GM23338 (cell line): Measurements from ENCODE around the gene GHSR. TPM values are rescaled to one million over a fixed set of nuclear protein-coding genes. Genes with fewer than 3 reads are reported as not detected.

Experiments used
- CTCF ChIP-seq, 2 experiments: fragments of 200-600 bp in 1 of 2; sonication (generic) in 1 of 2; conservative IDR thresholded peaks; 2 replicates each; pipeline versions ENCODE4 v1.5.1 to v1.6.1; 2016 to 2017; ENCODE audit warnings: antibody characterized with exemption in 2 of 2, low read depth in 2 of 2, mild to moderate bottlenecking in 2 of 2, moderate library complexity in 1 of 2
- polyA plus RNA-seq: library from polyadenylated mRNA; unstranded; fragments of >200 nt; fragmentation: Nextera tagmentation; extraction: Ambion mirVana; gene quantifications from 2 replicates; pipeline ENCODE4 v1.2.1, GENCODE V29; 2016
- total RNA-seq: library from RNA; depleted of rRNA; stranded (reverse); fragments of >200 nt; shearing (Covaris generic); gene quantifications from 2 replicates; pipeline ENCODE4 v1.2.3, GENCODE V29; 2014; rRNA removed

GHSR gene
- total and polyA plus RNA-seq, 2 experiments from 2014 or later, result not detected

GRCh38 chr3:172394692-172395091 is 53.6 kb downstream of the GHSR start (continued):
- TF ChIP-seq CTCF (conservative IDR thresholded peaks at IDR 0.05; ENCODE audit: low read depth in 2 of 2), result no peak

Other genes starting within 250 kb of the GHSR start
- not detected in 2 replicates for gene TNFSF10, start 75.0 kb upstream of the GHSR start, total RNA-seq
- gene TNFSF10, start 75.0 kb upstream of the GHSR start, polyA plus RNA-seq, result 0.21 and 0.27 TPM in 2 replicates